HepG2 (cell line): ENCODE measurements around the gene LIFR. TPM values are rescaled to one million over a fixed set of nuclear protein-coding genes. Genes with fewer than 3 reads are reported as not detected.
A peak's percentile ranks its signal among the peaks of the same experiment; 100 is the strongest.

Experiments
- ARID4A ChIP-seq: sonication (generic); formaldehyde crosslinking; IDR thresholded peaks from 2 replicates; pipeline ENCODE4 v1.5.0; 2020; ENCODE audit warnings: mild to moderate bottlenecking, missing genetic modification reagents, borderline replicate concordance
- ARNT2 ChIP-seq: sonication (generic); formaldehyde crosslinking; IDR thresholded peaks from 2 replicates; pipeline ENCODE4 v1.8.0; 2022; ENCODE audit warnings: mild to moderate bottlenecking, low read depth, missing genetic modification reagents, moderate library complexity
- GATAD2A ChIP-seq: IDR thresholded peaks from 2 replicates; pipeline ENCODE4 v1.6.1; 2016
- HMG20A ChIP-seq: IDR thresholded peaks from 2 replicates; pipeline ENCODE4 v1.6.1; 2016; ENCODE audit warnings: borderline replicate concordance
- HNF4G ChIP-seq, 2 experiments: sonication (generic) in 1 of 2; formaldehyde crosslinking in 1 of 2; IDR thresholded peaks; 2 replicates each; pipeline versions ENCODE4 v1.4.0 to v1.6.1; 2011 to 2020; ENCODE audit warnings: borderline replicate concordance in 2 of 2, low read depth in 2 of 2, mild to moderate bottlenecking in 2 of 2, low read length in 1 of 2, missing genetic modification reagents in 1 of 2, moderate library complexity in 1 of 2
- IRF9 ChIP-seq: sonication (generic); formaldehyde crosslinking; IDR thresholded peaks from 2 replicates; pipeline ENCODE4 v1.8.0; 2022; ENCODE audit warnings: missing genetic modification reagents, mild to moderate bottlenecking, borderline replicate concordance
- MED1 ChIP-seq: sonication (generic); formaldehyde crosslinking; IDR thresholded peaks from 2 replicates; pipeline ENCODE4 v1.4.0; 2020; ENCODE audit warnings: missing genetic modification reagents
- NCOA5 ChIP-seq: sonication (generic); formaldehyde crosslinking; IDR thresholded peaks from 2 replicates; pipeline ENCODE4 v1.4.0; 2020; ENCODE audit warnings: missing genetic modification reagents
- RXRB ChIP-seq: IDR thresholded peaks from 2 replicates; pipeline ENCODE4 v1.6.1; 2016; ENCODE audit warnings: borderline replicate concordance, missing genetic modification reagents, missing compliant biosample characterization
- SAP130 ChIP-seq: IDR thresholded peaks from 2 replicates; pipeline ENCODE4 v1.6.1; 2016; ENCODE audit warnings: low read depth
- SNAPC5 ChIP-seq: sonication (generic); formaldehyde crosslinking; IDR thresholded peaks from 2 replicates; pipeline ENCODE4 v1.8.1; 2023; ENCODE audit warnings: mild to moderate bottlenecking, missing genetic modification reagents, borderline replicate concordance
- SOX13 ChIP-seq, 3 experiments: fragments of 450-650 bp in 1 of 3; sonication (generic) in 1 of 3; formaldehyde crosslinking in 1 of 3; IDR thresholded peaks in 2 of 3; conservative IDR thresholded peaks in 1 of 3; 2 replicates each; pipeline versions ENCODE4 v1.5.0 to v1.6.1; 2016 to 2020; ENCODE audit warnings: antibody characterized with exemption in 1 of 3, mild to moderate bottlenecking in 1 of 3, missing compliant biosample characterization in 1 of 3, missing genetic modification reagents in 1 of 3, moderate library complexity in 1 of 3
- TEAD3 ChIP-seq: optimal IDR thresholded peaks from 2 replicates; pipeline ENCODE3; 2016; ENCODE audit warnings: borderline replicate concordance
- ZBED4 ChIP-seq: sonication (generic); formaldehyde crosslinking; IDR thresholded peaks from 2 replicates; pipeline ENCODE4 v1.4.0; 2020; ENCODE audit warnings: missing genetic modification reagents, borderline replicate concordance
- ZNF460 ChIP-seq: sonication (generic); formaldehyde crosslinking; IDR thresholded peaks from 2 replicates; pipeline ENCODE4 v1.5.1; 2020; ENCODE audit warnings: missing genetic modification reagents, mild to moderate bottlenecking, borderline replicate concordance
- ZNF570 ChIP-seq: sonication (generic); formaldehyde crosslinking; IDR thresholded peaks from 2 replicates; pipeline ENCODE4 v1.4.0; 2020; ENCODE audit warnings: mild to moderate bottlenecking, missing genetic modification reagents, borderline replicate concordance
- ZNF720 ChIP-seq: sonication (generic); formaldehyde crosslinking; IDR thresholded peaks from 2 replicates; pipeline ENCODE4 v1.4.0; 2020; ENCODE audit warnings: missing genetic modification reagents
- ZNF83 ChIP-seq: sonication (generic); formaldehyde crosslinking; IDR thresholded peaks from 2 replicates; pipeline ENCODE4 v1.4.0; 2020; ENCODE audit warnings: missing genetic modification reagents, mild to moderate bottlenecking, borderline replicate concordance
- polyA plus RNA-seq, 8 experiments: library from polyadenylated mRNA; depleted of rRNA in 3 of 8; stranded (reverse) in 7 of 8; unstranded in 1 of 8; fragments of >200 nt; fragmentation: Illumina TruSeq in 4 of 8; extraction: Trizol in 4 of 8; gene quantifications; 2 replicates each; pipeline versions ENCODE4 v1.2.1 to v1.2.3, GENCODE V29; 2011 to 2016; ENCODE audit warnings: low read depth in 4 of 8, missing spikeins in 1 of 8, mixed read lengths in 1 of 8; ENCODE audit not compliant: insufficient read depth in 1 of 8
- total RNA-seq, 5 experiments: library from RNA; depleted of rRNA; stranded (reverse); fragments of >200 nt; fragmentation: Illumina TruSeq; extraction: Trizol; gene quantifications; 2 replicates each; pipeline ENCODE4 v1.2.3, GENCODE V29; 2016; ENCODE audit warnings: low read depth in 1 of 5

Gene LIFR
- total and polyA plus RNA-seq, 2 of the 13 experiments (the other 11 are each of a cell fraction or from before 2014, with no cell fraction given): 6.3 to 25.2 TPM

- TF ChIP-seq ZNF83 (CRISPR knock-in tag): no peak
- peak; percentile 37; the same call in 1 of the 2 replicates for TF ChIP-seq HMG20A (CRISPR knock-in tag)
- no peak for TF ChIP-seq SOX13 (IDR thresholded peaks at IDR 0.05)
- peak in 1 of 2 experiments; percentile 20; a peak in 1 of 4 replicates for TF ChIP-seq SOX13 (CRISPR knock-in tag; conservative IDR thresholded peaks at IDR 0.05 in 1 of 2, IDR thresholded peaks at IDR 0.05 in 1 of 2)
- no peak for TF ChIP-seq ARNT2 (CRISPR knock-in tag)
- TF ChIP-seq SNAPC5 (CRISPR knock-in tag): no peak
- TF ChIP-seq ZBED4: no peak
- TF ChIP-seq ZNF720: no peak
- 0 out of 2 replicates have a peak, but pooled peaks have one; percentile 13 for TF ChIP-seq ARID4A
- TF ChIP-seq RXRB: peak; percentile 22; the same call in 1 of the 2 replicates
- no peak for TF ChIP-seq IRF9 (CRISPR knock-in tag)
- TF ChIP-seq ZNF460 (CRISPR knock-in tag): no peak
- TF ChIP-seq SAP130: 0 out of 2 replicates have a peak, but pooled peaks have one; percentile 34
- TF ChIP-seq ZNF570 (CRISPR knock-in tag): no peak
- TF ChIP-seq MED1 (CRISPR knock-in tag): peak; percentile 23; the same call in 1 of the 2 replicates
- TF ChIP-seq TEAD3 (CRISPR knock-in tag): peak; percentile 75
- no peak for TF ChIP-seq HNF4G (IDR thresholded peaks at IDR 0.05; ENCODE audit: borderline replicate concordance, low read depth, low read length)
- peak; percentile 38; the same call in 1 of the 2 replicates for TF ChIP-seq HNF4G (CRISPR knock-in tag; IDR thresholded peaks at IDR 0.05; ENCODE audit: borderline replicate concordance, low read depth)
- peak; percentile 21; the same call in 1 of the 2 replicates for TF ChIP-seq GATAD2A (CRISPR knock-in tag)
- TF ChIP-seq NCOA5 (CRISPR knock-in tag): no peak
Observed at GRCh38 chr5:38463634-38464521, 92.6 kb downstream of the LIFR start (continued).
